GM12878 (cell line): ENCODE results near the gene GNAI2. TPM values are rescaled to one million over a fixed set of nuclear protein-coding genes. Genes with fewer than 3 reads are reported as not detected.

Experiments used
- ATF3 ChIP-seq: IDR thresholded peaks from 2 replicates; pipeline ENCODE4 v1.6.1; 2011; ENCODE audit warnings: low read depth, mild to moderate bottlenecking, low read length, moderate library complexity, borderline replicate concordance; ENCODE audit errors: extremely low read depth
- DPF2 ChIP-seq: fragments of 450-650 bp; IDR thresholded peaks from 2 replicates; pipeline ENCODE4 v1.6.1; 2017; ENCODE audit warnings: mild to moderate bottlenecking
- E2F4 ChIP-seq: IDR thresholded peaks from 2 replicates; pipeline ENCODE4 v1.6.1; 2012; ENCODE audit warnings: low read depth, low read length, improper control_type of control experiment
- FOXK2 ChIP-seq: fragments of 450-650 bp; IDR thresholded peaks from 2 replicates; pipeline ENCODE4 v1.6.1; 2017; ENCODE audit warnings: mild to moderate bottlenecking, moderate library complexity
- HDGF ChIP-seq: fragments of 450-650 bp; IDR thresholded peaks from 2 replicates; pipeline ENCODE4 v1.6.1; 2016; ENCODE audit warnings: antibody characterized with exemption
- MTA2 ChIP-seq: fragments of 450-650 bp; IDR thresholded peaks from 2 replicates; pipeline ENCODE4 v1.6.1; 2016; ENCODE audit warnings: low read depth, mild to moderate bottlenecking, moderate library complexity
- POLR2A ChIP-seq: IDR thresholded peaks from 2 replicates; pipeline ENCODE4 v1.6.1; 2011; ENCODE audit warnings: low read depth, mild to moderate bottlenecking, low read length
- RCOR1 ChIP-seq: conservative IDR thresholded peaks from 2 replicates; pipeline ENCODE4 v1.6.1; 2012; ENCODE audit warnings: low read depth, low read length, improper control_type of control experiment
- SIX5 ChIP-seq: IDR thresholded peaks from 2 replicates; pipeline ENCODE4 v1.6.1; 2011; ENCODE audit warnings: mild to moderate bottlenecking, low read depth, low read length, moderate library complexity; ENCODE audit not compliant: severe bottlenecking
- ZNF592 ChIP-seq: fragments of 450-650 bp; IDR thresholded peaks from 2 replicates; pipeline ENCODE4 v1.6.1; 2017; ENCODE audit warnings: mild to moderate bottlenecking, moderate library complexity
- ZNF622 ChIP-seq: fragments of 450-650 bp; IDR thresholded peaks from 2 replicates; pipeline ENCODE4 v1.6.1; 2017; ENCODE audit warnings: mild to moderate bottlenecking, inconsistent platforms
- polyA plus RNA-seq, 11 experiments: library from polyadenylated mRNA; depleted of rRNA in 4 of 11; unstranded in 6 of 11; stranded (reverse) in 5 of 11; fragments of >200 nt; fragmentation: Nextera tagmentation in 4 of 11; fragmentation: Illumina TruSeq in 1 of 11; extraction: Ambion mirVana in 4 of 11; extraction: Trizol in 1 of 11; gene quantifications; 1 replicate in 1 of 11; 2 replicates in 10 of 11; pipeline versions ENCODE4 v1.2.1 to v1.2.3, GENCODE V29; 2011 to 2016; ENCODE audit warnings: inconsistent platforms in 2 of 11, missing spikeins in 2 of 11, low read depth in 1 of 11
- total RNA-seq, 4 experiments: library from RNA; depleted of rRNA in 3 of 4; stranded (reverse); fragments of >200 nt in 3 of 4; fragmentation: Illumina TruSeq in 1 of 4; extraction: Trizol in 1 of 4; gene quantifications; 2 replicates each; pipeline versions ENCODE4 v1.2.1 to v1.2.3, GENCODE V29; 2013 to 2021
- TF ChIP-seq, protein P1 (sequence below): IDR thresholded peaks from 2 replicates; pipeline ENCODE4 v1.6.1; 2011; ENCODE audit warnings: low read depth, low read length, improper control_type of control experiment, borderline replicate concordance
- TF ChIP-seq, protein P2 (sequence below): IDR thresholded peaks from 2 replicates; pipeline ENCODE4 v1.6.1; 2012; ENCODE audit warnings: low read depth, low read length, improper control_type of control experiment

Gene GNAI2
- total and polyA plus RNA-seq, 10 of the 15 experiments (the other 5 are each of a cell fraction or from before 2014, with no cell fraction given): 5.0 to 346 (median 237) TPM

- TF ChIP-seq ZNF592 (no peak), E2F4 (no peak), ZNF622 (no peak), FOXK2 (no peak), POLR2A (no peak; the same call in 1 of the 2 replicates), DPF2 (no peak), SIX5 (no peak), MTA2 (no peak), HDGF (peak; percentile 32; the same call in 1 of the 2 replicates), RCOR1 (no peak), ATF3 (no peak)
- TF ChIP-seq, protein P1, sequence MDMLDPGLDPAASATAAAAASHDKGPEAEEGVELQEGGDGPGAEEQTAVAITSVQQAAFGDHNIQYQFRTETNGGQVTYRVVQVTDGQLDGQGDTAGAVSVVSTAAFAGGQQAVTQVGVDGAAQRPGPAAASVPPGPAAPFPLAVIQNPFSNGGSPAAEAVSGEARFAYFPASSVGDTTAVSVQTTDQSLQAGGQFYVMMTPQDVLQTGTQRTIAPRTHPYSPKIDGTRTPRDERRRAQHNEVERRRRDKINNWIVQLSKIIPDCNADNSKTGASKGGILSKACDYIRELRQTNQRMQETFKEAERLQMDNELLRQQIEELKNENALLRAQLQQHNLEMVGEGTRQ: no peak
- TF ChIP-seq, protein P2, sequence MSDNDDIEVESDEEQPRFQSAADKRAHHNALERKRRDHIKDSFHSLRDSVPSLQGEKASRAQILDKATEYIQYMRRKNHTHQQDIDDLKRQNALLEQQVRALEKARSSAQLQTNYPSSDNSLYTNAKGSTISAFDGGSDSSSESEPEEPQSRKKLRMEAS: 0 out of 2 replicates have a peak, but pooled peaks have one; percentile 6
Observed at GRCh38 chr3:50259432-50260026, 23.5 kb downstream of the GNAI2 start (continued).
